NCI-H2196 treated with DMSO at 0.1 percent for 48 hours (cell line): ENCODE results near the gene CDKAL1.
"Not testable (repeated sequence)": the region's sequence is repeated elsewhere in the genome, so short reads cannot be mapped to it uniquely, and the experiment has no call there.

Experiments
- DNase-seq: peaks from one replicate; lab custom pipeline; 2025; ENCODE audit not compliant: unreplicated experiment; lab: John Stamatoyannopoulos, UW

CDKAL1 gene

DNA sequence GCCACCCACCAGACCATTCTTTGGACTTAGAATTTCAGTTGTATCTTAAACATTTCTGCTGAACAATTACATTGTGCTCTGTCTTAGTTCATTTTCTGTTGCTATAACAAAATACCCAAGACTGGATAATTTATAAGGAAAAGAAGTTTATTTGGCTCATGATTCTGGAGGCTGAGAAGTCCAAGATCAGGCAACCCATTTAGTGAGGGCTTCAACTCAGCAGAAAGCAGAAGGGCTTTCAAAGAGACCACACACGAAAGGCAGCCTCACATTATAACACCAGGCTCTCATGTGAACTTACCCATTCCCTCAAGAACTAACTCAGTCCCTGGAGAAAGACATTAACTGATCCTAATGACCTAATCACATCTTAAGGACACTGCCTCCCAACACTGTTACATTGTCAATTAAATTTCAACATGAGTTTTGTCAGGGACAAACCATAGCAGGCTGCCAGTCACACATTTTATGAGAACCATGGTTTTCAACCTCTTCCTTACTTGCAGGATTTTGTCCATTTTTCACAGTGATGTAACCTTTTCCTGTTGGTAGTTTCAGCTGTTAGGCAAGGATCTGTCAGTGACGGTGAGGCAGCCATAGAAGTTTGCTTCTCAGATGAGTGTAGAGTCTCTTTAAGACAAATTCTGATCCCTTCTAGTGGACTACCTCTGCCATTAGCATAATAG, 659.7 kb downstream of the CDKAL1 start:
- no peak for DNase-seq

DNA sequence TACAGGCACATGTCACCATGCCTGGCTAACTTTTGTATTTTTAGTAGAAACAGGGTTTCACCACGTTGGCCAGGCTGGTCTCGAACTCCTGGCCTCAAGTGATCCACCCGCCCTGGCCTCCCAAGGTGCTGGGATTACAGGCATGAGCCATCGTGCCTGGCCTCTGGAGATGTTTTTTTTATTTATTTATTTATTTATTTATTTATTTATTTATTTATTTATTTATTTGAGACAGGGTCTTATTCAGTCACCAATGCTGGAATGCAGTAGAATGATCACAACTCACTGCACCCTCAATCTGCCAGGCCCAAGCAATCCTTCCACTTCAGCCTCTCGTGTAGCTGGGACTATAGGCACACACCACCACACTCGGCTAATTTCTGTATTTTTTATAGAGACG, 661.0 kb downstream of the CDKAL1 start:
- DNase-seq, result not testable (repeated sequence)

DNA sequence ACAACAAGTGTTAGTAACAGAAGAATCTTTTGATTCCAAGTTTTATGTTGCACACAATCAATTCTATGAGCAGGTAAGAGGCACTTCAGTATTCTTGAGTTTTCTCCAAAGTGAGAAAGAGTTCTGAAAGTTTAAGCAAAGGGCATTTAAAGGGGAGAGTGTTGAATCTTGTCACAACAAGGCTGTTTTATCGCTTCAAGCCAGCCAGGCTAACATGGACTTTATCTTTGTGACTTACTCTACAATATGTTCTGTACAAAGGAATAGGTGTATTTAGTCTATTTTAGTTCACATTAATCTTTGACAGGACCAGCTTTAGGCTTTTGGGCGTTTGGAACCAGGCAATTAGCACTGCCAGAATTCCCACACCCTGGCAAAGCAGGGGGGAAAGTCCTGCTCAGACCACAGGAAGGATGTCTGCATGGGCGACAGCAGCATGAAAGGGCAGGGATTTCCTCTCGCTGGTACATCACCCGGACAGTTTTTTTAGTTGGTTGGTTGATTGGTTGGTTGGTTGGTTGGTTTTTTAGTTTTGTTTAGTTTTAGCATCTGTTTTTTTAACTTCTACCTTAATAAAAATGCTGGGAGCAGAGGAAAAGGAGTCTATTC, 663.9 kb downstream of the CDKAL1 start:
- no peak for DNase-seq

GRCh38 chr6:21199262-21199661, 665.0 kb downstream of the CDKAL1 start:
- no peak for DNase-seq

DNA sequence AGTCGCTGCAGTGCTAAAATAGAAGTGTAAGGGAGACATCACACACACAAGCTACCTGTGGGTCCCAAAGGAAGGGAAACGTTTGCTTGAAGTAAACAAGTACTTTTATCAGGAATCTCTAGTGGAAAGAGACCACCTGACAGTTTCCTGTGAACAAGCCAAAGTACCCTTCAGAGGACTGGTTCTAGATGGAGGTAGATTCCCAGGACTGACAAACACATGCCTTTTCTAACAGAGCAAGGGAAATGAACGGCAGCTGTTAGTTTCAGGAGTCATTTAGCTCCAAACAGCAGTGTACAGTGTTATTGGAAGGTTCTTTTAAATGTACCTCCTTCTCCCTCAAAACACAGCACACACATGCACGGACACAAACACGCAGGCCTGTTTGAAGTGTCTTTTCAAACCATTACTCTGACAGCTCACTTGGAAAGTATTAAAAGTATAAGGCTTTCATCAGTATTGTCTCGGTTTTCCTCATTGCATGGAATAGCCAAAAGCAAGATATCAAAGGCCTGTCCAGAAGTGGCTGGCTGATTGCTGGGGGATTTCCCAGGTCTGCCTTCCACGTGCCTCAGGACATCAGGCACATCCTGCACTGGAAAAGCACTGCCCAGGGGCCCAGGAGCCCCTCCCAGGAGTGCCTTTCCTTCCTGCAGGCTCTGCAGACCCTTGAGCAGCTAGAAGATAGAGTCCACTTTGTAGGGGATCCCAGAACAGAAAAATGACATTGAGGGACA, 666.0 kb downstream of the CDKAL1 start:
- no peak for DNase-seq

GRCh38 chr6:21201187-21201586, 666.9 kb downstream of the CDKAL1 start:
- DNase-seq, result peak; percentile 36

- peak; percentile 69 for DNase-seq
Observed at GRCh38 chr6:21201637-21202350, 667.5 kb downstream of the CDKAL1 start.

DNA sequence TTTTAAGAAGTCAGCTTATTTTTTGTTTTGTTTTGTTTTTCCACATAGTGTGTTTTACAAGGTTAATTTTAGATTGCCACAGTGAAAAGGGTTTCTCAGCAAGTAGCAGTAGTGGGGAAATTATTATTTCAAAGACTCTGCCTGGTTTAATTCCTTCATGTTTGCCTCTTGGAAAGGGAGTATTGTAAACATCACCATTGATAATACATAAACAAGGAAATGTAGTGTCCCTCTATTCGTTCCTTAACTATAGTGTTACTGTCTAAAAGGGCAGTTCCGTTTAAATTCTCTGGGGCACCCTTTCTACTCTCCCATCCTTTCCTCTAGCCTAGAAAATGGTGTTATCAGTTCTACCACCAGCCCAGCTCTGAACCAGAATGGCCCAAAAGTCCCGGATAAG, 668.3 kb downstream of the CDKAL1 start:
- DNase-seq, result no peak

DNA sequence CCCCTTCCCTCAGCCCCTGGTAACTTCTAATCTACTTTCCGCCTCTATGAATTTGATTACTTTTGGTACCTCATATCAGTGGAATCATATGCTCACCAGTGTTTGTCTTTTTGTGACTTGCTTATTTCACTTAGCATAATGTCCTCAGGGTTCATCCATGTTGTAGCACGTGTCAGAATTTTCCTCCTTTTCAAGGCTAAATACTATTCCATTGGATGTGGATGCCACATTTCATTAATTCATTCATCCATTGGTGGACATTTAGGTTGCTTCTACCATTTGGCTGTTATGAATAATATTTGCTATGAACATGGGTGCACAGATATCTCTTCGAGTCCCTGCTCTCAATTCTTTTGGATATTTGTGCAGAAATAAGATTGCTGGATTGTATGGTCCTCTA, 670.7 kb downstream of the CDKAL1 start:
- no peak for DNase-seq

GRCh38 chr6:21208081-21208795, 674.0 kb downstream of the CDKAL1 start:
- DNase-seq, result no peak

- no peak for DNase-seq
Observed at GRCh38 chr6:21208796-21209186, 674.5 kb downstream of the CDKAL1 start.

DNA sequence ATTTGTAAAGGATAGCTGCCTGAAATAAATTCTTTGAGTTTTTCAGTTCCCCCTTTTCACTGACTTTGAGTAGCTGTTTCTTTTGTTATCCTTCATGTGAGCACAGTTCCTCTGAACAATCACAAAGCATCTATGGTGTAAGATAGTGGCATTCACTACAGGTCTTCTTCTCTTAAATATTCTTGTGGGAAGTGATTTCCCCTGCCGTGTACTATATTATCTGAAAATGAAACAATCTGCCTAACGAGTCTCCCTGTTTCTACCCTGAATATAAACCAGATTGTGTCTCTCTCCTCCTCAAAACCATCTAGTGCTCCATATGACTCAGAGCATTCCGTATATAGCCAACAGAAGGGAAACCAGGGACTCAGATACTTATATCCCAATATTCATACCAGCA, 679.2 kb downstream of the CDKAL1 start:
- DNase-seq, result no peak

- DNase-seq, result no peak
Observed at GRCh38 chr6:21214738-21215448, 680.6 kb downstream of the CDKAL1 start.

DNA sequence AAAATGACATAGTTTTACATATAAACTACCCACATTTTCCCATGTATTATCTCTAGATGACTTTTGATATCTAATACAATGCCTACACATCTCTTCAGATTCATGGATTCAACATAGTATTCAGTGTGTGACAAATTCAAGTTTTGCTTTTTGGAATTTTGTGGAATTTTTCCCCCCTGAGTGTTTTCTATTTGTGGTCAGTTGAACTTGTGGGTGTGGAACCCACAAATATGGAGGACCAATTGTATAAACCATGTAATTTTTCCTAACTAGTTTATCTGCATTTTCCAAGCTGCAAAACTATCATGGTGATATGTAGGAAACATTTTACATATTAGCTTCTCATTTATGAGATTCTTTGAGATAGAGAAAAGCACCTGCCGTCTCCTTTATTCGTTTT, 685.0 kb downstream of the CDKAL1 start:
- DNase-seq, result no peak

DNA sequence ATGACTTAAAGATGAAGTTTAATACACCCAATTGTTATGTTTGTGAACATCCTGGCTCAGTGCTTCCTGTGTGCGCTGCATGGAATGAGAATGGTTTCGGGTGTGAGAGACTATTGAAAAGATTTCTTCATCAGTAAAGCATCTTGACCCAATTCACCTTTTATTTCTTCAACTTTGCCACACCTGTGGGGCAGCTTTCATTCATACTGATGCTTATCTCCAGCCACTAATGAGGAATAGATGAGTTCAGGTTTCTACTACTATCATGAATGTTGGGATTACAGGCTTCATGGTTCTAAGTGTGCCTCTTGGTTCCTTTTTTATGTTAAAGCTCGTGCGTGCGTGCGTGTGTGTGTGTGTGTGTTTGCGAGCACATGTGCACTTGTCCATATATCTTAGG, 685.6 kb downstream of the CDKAL1 start:
- no peak for DNase-seq

DNA sequence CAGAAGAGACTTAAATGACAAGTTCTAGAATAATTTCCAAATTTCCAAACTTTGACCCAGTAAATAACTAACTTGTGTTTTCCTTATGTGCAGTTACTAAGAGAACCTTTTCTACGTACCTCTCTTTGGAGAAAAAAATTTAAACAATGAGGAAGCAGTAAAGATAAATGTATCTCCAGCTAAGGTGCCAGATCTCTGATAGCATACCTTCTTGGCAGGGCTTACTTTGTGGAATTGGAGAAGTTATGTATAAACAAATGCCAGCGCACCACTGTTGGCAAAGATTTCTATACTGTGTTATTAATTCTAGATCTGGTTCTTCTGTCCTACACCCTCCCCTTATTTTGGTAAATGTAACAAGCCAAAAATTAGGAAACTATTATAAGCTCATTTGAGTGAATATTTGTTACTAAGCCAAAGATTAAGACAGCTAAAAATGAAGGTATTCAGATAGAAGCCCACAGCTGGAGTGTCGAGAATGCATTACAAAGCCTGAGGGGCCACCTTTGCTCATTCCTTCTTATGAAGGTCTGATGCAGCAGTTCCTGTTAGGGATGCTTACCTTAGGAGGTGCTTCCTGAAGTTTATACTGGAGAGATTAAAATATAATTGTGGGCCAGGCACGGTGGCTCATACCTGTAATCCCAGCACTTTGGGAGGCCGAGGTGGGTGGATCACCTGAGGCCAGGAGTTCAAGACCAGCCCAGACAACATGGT, 686.2 kb downstream of the CDKAL1 start:
- DNase-seq, result peak; percentile 39

DNA sequence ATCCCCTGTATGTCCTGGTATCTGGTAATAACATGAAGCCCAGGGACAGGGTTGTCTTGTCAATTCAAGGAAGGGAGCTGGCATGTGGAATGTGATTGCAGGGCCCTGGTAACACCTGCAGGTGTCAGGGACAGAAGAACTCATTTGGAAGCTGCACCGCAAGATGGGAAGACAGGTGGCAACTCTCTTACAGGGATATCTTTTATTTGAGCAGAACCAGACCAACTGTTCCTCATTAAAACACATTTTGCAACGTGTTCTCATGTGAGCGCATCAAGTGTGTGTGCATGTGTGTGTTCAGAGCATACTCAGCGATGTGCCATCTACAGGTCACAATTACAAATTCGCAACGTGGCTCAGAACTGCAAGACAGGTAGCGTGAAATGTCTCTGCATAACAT, 688.4 kb downstream of the CDKAL1 start:
- DNase-seq, result no peak

DNA sequence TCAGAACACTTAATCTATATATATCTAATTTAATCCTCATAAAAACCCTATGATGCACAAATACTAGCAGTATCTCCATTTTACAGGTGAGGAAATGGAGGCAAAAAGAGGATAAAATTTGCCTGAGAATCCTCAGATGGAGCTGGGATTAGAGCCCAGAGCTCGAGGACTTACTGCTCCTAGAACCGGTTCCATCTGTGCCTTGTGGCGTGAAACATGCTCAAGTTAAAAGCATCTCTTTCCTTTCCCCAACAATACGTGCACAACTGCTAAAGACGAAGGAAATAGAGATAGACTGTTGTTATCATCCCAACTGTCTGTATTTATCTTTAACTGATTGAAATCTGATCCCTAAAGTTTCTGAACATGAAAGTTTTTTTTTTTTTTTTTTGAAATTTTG, 691.7 kb downstream of the CDKAL1 start:
- DNase-seq, result no peak

DNA sequence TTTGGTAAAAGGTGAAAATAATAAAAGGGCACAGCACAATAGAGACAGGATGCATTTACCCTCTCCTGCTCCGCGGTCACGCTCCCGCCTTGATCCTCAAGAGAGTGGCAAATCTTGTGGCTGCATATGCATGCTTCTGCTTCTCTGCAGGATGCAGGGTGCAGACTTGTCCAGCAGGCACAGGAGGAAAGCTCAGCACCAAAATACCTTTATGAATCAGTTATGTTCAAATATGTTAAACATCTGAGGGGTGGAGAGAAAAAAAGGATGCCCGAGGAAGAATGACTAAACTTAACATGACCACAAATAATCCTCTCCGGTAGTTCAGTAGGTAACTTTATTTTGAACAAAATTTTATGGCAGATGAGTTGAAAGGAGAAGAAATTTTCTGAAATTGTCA, 693.2 kb downstream of the CDKAL1 start:
- DNase-seq, result no peak

DNA sequence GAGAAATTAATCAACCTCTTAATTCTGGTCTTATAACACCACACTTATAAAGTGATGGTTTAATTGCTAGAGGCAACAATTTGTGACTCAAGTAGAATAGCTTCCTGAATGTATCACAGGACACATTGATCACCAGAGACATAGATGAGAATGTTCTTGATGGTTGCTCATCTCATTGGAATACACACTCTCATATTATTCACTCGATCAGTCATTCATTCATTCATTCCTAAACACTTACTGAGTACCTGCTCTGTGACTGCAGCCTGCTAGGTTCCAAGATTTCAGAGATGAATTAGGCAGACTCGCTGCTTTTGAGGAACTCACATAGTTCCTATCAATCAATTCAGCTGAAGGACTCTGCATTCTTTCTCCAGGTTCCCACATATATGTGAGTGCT, 694.2 kb downstream of the CDKAL1 start:
- no peak for DNase-seq
